ENCODE results near the gene COL4A5. TPM values are rescaled to one million over a fixed set of nuclear protein-coding genes. Genes with fewer than 3 reads are reported as not detected.
A peak's percentile ranks its signal among the peaks of the same experiment; 100 is the strongest.

COL4A5 gene
- total and polyA plus RNA-seq, 2 of the 8 experiments (the other 6 are each of a cell fraction or from before 2014, with no cell fraction given) = 24.9 to 30.2 TPM

DNA sequence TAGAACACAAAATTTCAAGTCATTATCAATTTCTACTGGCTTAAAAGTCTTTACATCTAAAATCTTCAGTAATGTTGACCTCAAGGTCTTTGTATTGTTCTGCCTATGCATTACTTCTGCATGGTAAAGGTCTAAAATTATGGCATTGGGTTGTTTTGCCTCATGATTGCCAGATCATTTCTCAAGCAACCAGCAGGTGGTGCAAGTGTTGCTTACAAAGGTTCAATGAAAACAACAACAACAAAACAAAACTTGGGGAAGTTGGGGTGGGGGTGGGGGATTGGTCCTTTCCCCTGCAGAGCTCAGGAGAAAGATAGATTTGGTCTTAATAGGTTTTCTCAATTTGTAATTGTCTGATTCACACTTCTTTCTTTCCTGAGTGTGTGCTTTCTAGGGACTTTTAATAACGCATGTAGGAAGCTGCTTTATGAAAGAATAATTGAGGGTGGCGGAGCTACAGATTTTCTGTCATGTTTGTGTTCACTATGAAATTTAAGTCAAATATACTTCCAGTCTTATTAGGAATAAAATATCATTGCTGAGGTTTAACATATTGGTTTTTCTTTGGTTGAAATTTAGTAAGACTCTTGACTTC lies 145.1 kb downstream of the COL4A5 start:
- H3K79me1 ChIP-seq (ENCODE audit: low read depth, low read length) = no peaks in the 10 kb centered on the region
- no peak overlapping the region for H2BK120ac ChIP-seq (replicated peaks; ENCODE audit: low read depth, low read length)
- H3K14ac ChIP-seq (ENCODE audit: insufficient read length) = no peak overlapping the region
- no peak overlapping the region for H2BK5ac ChIP-seq (ENCODE audit: low read depth, low read length)
- no peak overlapping the region for H2BK20ac ChIP-seq (ENCODE audit: low read length)
- H3K27me3 ChIP-seq (replicated peaks in 1 of 4; ENCODE audit: control insufficient read depth in 3 of 4, extremely low read depth in 1 of 4, insufficient read depth in 3 of 4, low read length in 3 of 4) = no peaks in the 10 kb centered on the region
- no peak overlapping the region for H3K56ac ChIP-seq (replicated peaks; ENCODE audit: insufficient read length, low read depth, low read length)
- DNase-seq (ENCODE audit: low read depth in 1 of 2, low spot score in 2 of 2) (no peak), FAIRE-seq (peak; percentile 94)
- H4K5ac ChIP-seq (ENCODE audit: insufficient read length, low read depth, low read length) = no peak overlapping the region
- no peak overlapping the region for H4K8ac ChIP-seq (ENCODE audit: extremely low read depth, insufficient read depth, low read length)
- no peaks in the 10 kb centered on the region for H4K20me1 ChIP-seq (replicated peaks in 1 of 2; ENCODE audit: control insufficient read depth in 1 of 2, insufficient read depth in 2 of 2, low read length in 2 of 2)
- WGBS, 2 experiments (ENCODE audit: extremely low coverage in 1 of 2, insufficient coverage in 1 of 2, insufficient read length in 1 of 2, insufficient replicate concordance in 2 of 2, low coverage in 1 of 2, low lambda C conversion rate in 2 of 2, missing lambda C conversion rate in 1 of 2) = no CpG with 5 or more reads among the region's 2 CpGs
- no peaks in the 10 kb centered on the region for H3K9me3 ChIP-seq (ENCODE audit: insufficient read depth in 2 of 2, low read depth in 1 of 2, low read length in 1 of 2)
- ChIA-PET CTCF (ENCODE audit: partially characterized antibody) (interaction anchor here (1.5 kb wide), 1 partner anchor 115 kb away, joined by 3 read pairs; no protein-coding TSS in a partner anchor), POLR2A (ENCODE audit: partially characterized antibody) (no interaction called here)
- H3K4me1 ChIP-seq (replicated peaks in 1 of 4; ENCODE audit: control insufficient read depth in 3 of 4, insufficient read depth in 4 of 4, low read length in 3 of 4) = no peaks in the 10 kb centered on the region
- no peak overlapping the region for H3K4me2 ChIP-seq (ENCODE audit: insufficient read depth in 1 of 2, low read depth in 2 of 2, low read length in 2 of 2)
- H2AK5ac ChIP-seq (ENCODE audit: low read depth, low read length) = no peak overlapping the region
- H3K9ac ChIP-seq (replicated peaks in 1 of 4; ENCODE audit: extremely low read depth in 1 of 4, low read depth in 3 of 4, low read length in 3 of 4) = no peak overlapping the region
- peak; percentile 31 to 58; a peak in 3 of 4 replicates for TF ChIP-seq RAD21 (IDR thresholded peaks at IDR 0.05 in 1 of 2, conservative IDR thresholded peaks at IDR 0.05 in 1 of 2; ENCODE audit: low read depth in 2 of 2, low read length in 2 of 2)
- peak in 2 of 3 experiments; percentile 7 to 47; a peak in 1 of 4 replicates for TF ChIP-seq CTCF (IDR thresholded peaks at IDR 0.05; ENCODE audit: control extremely low read depth in 1 of 3, insufficient read depth in 1 of 3, low read depth in 1 of 3, low read length in 3 of 3)
- TF ChIP-seq EGR1 (IDR thresholded peaks at IDR 0.05; ENCODE audit: borderline replicate concordance, low read depth, low read length) = no peak
- H3K4me3 ChIP-seq (ENCODE audit: extremely low read depth in 1 of 4, insufficient read depth in 2 of 4, low read depth in 3 of 4, low read length in 4 of 4) = no peak overlapping the region
- no peak overlapping the region for H2BK12ac ChIP-seq (ENCODE audit: low read depth, low read length)
- H3K4ac ChIP-seq (replicated peaks; ENCODE audit: insufficient read length, low read depth, low read length) = no peak overlapping the region
- no peak overlapping the region for H3K18ac ChIP-seq (ENCODE audit: extremely low read depth, low read length)
- H2BK15ac ChIP-seq (ENCODE audit: low read length) = no peak overlapping the region
- no peak overlapping the region for H3K23ac ChIP-seq (ENCODE audit: insufficient read length)
- no peaks in the 10 kb centered on the region for H3K79me2 ChIP-seq (ENCODE audit: control insufficient read depth in 1 of 2, insufficient read depth in 2 of 2, low read length in 2 of 2)
- H2AFZ ChIP-seq (ENCODE audit: low read length) = no peak overlapping the region
- peaks cover 0 to 13% (median 2%) of the 10 kb centered on the region in 4 experiments; a peak in 2 of 8 replicates for H3K36me3 ChIP-seq (ENCODE audit: control insufficient read depth in 2 of 4, insufficient read depth in 4 of 4, low read length in 3 of 4)
- H4K91ac ChIP-seq (replicated peaks; ENCODE audit: insufficient read length, low read length) = no peak overlapping the region
- H3K27ac ChIP-seq (ENCODE audit: low read depth, low read length) = no peak overlapping the region
- H3K23me2 ChIP-seq (ENCODE audit: low read depth, low read length) = no peaks in the 10 kb centered on the region

Measured in H1 (cell line).